RWPE1 (cell line): ENCODE data around the gene DNAJC3.
"Not testable (repeated sequence)": the region's sequence is repeated elsewhere in the genome, so short reads cannot be mapped to it uniquely, and the experiment has no call there.

Experiments used
- CTCF ChIA-PET: fragments of 350-600 bp; sonication (Branson Sonifier 250); formaldehyde crosslinking; extraction: SDS; loops from one replicate; lab custom pipeline; 2021; lab: Yijun Ruan, JAX
- POLR2A ChIA-PET: fragments of 400-600 bp; formaldehyde crosslinking; extraction: SDS; loops from one replicate; lab custom pipeline; 2020; ENCODE audit warnings: antibody characterized with exemption; ENCODE audit not compliant: low non-redundant PET; lab: Yijun Ruan, JAX
- DNase-seq: peaks from one replicate; pipeline ENCODE4 v3.0.0; 2012; ENCODE audit warnings: low spot score
- H3K27ac ChIP-seq: fragments of 450-650 bp; 2 replicates; pipeline ENCODE4 v1.5.1; 2017
- CTCF ChIP-seq: fragments of 450-650 bp; conservative IDR thresholded peaks from 2 replicates; pipeline ENCODE4 v1.5.1; 2017; ENCODE audit warnings: low read depth, mild to moderate bottlenecking

DNAJC3 gene

GRCh38 chr13:95679722-95680121 is 2.8 kb downstream of the DNAJC3 start:
- ChIA-PET CTCF (interaction anchor here (0.6 kb wide), 1 partner anchor 133 kb away, joined by 4 read pairs; no protein-coding TSS in a partner anchor), POLR2A (no interaction called here)
- no peak for DNase-seq
- H3K27ac ChIP-seq = no peak overlapping the region
- TF ChIP-seq CTCF = no peak

GRCh38 chr13:95684418-95684817 is 7.5 kb downstream of the DNAJC3 start:
- no peak for TF ChIP-seq CTCF
- ChIA-PET CTCF (no interaction called here), POLR2A (no interaction called here)
- no peak for DNase-seq
- H3K27ac ChIP-seq = no peak overlapping the region

DNA sequence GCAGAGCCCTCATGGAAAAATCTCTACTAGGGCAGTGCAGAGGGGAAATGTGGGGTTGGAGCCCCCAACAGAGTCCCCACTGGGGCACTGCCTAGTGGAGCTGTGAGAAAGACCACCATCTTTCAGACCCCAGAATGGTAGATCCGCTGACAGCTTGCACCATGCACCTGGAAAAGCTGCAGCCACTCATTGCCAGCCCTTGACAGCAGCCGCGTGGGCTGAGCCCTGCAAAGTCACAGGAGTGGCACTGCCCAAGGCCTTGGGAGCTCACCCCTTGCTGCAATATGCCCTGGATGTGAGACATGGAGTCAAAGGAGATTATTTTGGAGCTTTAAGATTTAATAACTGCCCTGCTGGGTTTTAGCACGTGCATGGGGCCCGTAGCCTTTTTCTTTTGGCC is 8.0 kb downstream of the DNAJC3 start:
- CTCF ChIA-PET, H3K27ac ChIP-seq, POLR2A ChIA-PET, DNase-seq: not testable (repeated sequence)

GRCh38 chr13:95689582-95689926 is 12.6 kb downstream of the DNAJC3 start:
- POLR2A ChIA-PET = no interaction called here
- no peak for DNase-seq
- H3K27ac ChIP-seq = no peak overlapping the region
- CTCF ChIA-PET = no interaction called here
- TF ChIP-seq CTCF = no peak

DNA sequence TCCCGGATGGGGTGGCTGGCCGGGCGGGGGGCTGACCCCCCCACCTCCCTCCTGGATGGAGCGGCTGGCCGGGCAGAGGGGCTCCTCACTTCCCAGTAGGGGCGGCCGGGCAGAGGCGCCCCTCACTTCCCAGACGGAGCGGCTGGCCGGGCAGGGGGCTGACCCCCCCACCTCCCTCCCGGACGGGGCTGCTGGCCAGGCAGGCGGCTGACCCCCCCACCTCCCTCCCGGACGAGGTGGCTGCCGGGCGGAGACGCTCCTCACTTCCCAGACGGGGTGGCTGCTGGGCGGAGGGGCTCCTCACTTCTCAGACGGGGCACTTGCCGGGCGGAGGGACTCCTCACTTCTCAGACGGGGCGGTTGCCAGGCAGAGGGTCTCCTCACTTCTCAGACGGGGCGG is 14.0 kb downstream of the DNAJC3 start:
- CTCF ChIA-PET, POLR2A ChIA-PET: not testable (repeated sequence)

DNA sequence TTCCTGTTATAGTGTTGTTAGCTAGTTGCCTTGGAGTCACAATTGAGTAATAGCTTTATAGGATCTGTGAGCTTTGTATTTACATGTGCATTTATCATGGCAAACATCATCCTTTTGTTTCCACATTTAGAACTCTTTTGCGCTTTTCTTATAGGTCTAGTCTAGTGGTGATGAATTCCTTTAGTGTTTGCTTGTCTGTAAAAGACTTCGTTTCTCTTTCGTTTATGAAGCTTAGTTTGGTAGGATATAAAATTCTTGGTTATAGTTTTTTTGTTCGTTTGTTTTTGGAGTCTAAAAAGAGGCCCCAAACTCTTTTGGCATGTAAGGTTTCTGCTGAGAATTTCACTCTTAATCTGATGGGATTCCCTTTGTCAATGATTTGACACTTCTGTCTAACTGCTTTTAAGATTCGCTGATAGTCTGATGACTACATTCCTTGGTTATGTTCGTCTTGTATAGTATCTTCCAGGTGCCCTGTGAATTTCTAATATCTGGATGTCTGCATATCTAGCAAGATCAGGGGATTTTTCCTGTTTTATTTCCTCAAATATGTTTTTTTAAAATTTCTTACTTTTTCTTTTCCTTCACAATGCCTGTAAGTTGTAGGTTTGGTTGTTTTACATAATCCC is 20.2 kb downstream of the DNAJC3 start:
- TF ChIP-seq CTCF = no peak
- no peak for DNase-seq
- CTCF ChIA-PET = no interaction called here
- no peak overlapping the region for H3K27ac ChIP-seq
- POLR2A ChIA-PET = no interaction called here

More for the DNA sequence above, 14.0 kb downstream of the DNAJC3 start:
- DNase-seq, H3K27ac ChIP-seq: not testable (repeated sequence)

GRCh38 chr13:95698047-95698749 is 21.3 kb downstream of the DNAJC3 start:
- POLR2A ChIA-PET = no interaction called here

More at GRCh38 chr13:95698047-95698749, 21.3 kb downstream of the DNAJC3 start:
- no peak for DNase-seq
- H3K27ac ChIP-seq = no peak overlapping the region
- no peak for TF ChIP-seq CTCF
- CTCF ChIA-PET = no interaction called here
